ENCODE results near the gene DIS3L2.
"Not testable (repeated sequence)": the region's sequence is repeated elsewhere in the genome, so short reads cannot be mapped to it uniquely, and the experiment has no call there.

DIS3L2 gene

GRCh38 chr2:231929961-231930592, 31.4 kb upstream of the DIS3L2 start:
- no peak for DNase-seq

DNA sequence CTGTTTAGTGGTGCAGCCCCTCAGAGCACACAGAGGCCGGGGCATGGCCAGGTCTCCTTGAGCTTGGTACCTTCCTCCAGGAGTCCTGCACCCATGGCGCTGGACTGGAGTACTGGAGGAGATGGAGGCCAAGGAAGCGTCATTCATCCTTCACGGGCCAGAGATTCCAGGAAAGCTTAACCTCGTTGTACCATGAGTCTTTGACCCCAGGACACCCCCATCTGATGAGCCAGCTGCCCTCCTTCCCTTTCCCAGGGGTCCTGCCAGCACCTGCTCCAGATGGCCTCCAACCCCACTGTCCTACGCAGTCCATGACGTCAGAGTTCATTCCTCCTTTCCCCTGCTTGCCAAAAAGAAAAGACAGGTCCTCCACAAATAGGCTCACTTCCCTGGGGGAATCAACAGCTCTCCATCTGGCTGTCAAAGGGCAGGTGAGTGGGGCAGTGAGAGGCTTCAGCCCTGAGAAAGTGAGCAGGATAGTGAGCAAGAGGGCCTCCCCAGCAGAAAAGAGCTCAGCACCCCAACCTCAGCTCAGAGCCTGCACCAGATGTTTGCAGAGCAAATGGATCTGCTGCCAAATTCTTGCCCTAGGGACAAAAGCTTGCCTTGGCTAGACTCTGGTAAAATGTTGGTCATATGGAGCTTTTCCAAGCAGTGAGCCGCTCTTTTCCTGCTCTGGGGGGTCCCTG, 30.8 kb upstream of the DIS3L2 start:
- DNase-seq, result peak; percentile 3

- DNase-seq, result no peak
Measured at GRCh38 chr2:231931481-231931915, 30.0 kb upstream of the DIS3L2 start.

DNA sequence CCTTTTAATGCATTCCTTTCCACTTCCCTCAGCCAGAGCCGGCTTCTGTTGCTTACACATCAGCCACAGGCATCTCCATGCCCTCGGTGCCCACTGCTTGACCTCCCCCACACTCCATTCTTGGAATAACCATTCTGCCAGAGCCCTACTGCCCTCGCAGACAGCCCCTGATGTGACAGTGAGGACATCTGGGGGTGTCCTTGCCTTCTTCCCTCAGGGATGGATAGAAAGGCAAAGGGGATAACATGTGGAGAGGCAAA, 28.9 kb upstream of the DIS3L2 start:
- no peak for DNase-seq

DNA sequence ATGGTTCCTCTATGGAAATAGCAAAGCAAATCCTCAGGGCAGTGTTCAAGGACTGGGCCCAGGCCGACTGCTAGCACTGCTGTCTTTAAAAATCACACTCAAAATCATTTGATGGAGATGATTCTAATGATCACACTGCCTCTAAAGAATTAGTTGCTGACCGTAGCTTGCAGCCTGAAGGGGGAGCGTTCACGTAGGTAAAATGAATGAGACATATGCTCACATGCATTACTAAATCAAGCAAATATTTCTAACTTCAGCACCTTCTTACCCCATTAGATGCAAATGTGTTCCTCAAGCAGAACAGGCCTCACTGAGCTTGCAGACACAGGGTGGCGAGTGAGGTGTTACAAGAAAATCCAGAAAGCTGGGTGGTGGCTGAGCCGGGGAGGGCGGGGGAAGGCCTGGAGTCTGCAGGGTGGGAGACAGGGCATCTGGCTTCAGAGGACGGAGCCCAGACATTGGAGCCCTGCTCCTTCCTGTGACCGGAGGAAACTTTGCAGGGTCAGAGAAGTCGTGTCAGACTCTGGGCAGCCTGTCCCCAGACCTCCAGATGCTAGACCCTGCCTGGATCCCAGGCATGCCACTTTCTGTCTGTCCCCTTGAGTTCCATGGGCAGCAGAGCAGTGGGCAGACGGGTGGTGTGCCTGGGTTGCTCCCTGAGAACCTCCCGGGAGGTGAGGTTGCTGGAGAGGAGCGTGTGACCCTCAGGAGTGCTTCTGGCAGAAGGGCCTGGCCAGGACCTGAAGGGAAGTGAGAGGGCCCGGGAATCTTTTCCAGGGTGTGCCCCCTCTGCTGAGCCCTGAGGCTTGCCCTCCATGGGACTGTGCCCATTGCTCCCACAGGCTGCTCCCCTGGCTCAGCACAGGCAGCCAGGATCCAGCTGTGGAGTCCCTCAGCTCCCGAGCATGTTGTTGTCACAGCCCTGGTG, 28.3 kb upstream of the DIS3L2 start:
- DNase-seq, result no peak

DNA sequence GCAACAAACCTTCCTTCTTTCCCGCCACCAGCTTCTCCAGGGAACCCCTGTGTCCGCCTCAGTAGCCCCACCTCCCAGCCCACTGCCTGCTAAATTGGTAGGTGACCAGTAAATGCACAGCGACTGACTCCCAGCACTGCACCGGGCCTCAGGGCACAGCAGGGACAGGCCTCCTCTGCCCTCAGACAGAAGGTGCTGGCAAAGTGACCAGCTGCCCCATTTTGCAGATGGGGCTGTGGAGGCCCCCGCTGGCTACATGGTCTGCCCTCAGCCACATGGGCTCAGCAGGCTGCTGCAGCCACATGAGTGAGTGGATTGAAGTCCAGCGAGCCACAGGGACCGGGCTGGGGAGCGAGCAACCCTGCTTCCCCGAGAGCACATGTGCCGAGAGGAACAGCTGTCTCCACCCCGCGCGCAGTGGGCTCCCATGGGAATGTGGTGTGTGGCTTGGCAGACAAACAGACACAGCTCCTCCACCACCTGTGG, 27.6 kb upstream of the DIS3L2 start:
- DNase-seq, result no peak

- no peak for DNase-seq
Measured at GRCh38 chr2:231934441-231935206, 26.9 kb upstream of the DIS3L2 start.

- DNase-seq, result no peak
Measured at GRCh38 chr2:231935207-231935524, 26.3 kb upstream of the DIS3L2 start.

DNA sequence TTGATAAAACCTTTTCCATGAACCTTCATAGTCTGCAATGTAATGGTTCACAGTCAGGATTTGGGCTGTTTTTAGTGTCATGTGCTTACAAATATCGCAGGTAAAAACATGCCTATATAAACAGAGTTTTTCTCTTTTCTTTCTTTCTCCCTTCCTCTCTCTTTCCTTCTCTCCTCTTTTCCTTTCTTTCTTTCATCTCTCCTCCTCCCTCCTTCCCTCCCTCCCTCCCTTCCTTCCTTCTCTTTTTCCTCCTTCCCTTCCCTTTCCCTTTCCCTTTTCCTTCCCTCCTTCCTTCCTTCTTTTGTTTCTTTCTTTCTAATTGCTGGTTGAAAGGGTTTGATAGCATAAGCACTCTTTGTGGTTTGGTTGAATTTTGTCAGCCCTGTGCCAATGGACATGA, 25.7 kb upstream of the DIS3L2 start:
- DNase-seq, result no peak

- no peak for DNase-seq
Measured at GRCh38 chr2:231936491-231936890, 25.0 kb upstream of the DIS3L2 start.

GRCh38 chr2:231937057-231937456, 24.5 kb upstream of the DIS3L2 start:
- no peak for DNase-seq

- DNase-seq, result no peak
Measured at GRCh38 chr2:231939022-231939421, 22.5 kb upstream of the DIS3L2 start.

DNA sequence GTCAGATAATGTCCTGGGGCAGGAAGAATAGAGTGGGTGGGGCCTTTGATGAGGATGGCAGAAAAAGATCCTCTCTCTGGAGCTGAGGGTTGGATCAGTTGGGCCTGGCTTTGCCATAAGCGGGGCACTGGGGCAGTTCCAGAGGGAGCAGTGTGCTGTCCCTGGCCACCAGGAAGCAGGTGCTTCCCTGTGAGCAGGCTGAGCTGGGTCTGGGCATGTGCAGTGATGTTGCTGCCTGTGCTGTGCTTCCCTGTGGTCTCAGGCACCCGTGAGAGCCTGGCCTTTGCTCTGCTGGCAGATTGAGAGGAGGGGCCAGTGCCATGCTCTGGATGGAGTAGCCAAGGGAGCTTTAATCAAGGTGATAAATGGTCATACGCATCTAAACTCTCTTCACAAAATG, 20.7 kb upstream of the DIS3L2 start:
- DNase-seq, result no peak

- no peak for DNase-seq
Measured at GRCh38 chr2:231941673-231942072, 19.8 kb upstream of the DIS3L2 start.

- no peak for DNase-seq
Measured at GRCh38 chr2:231942180-231942579, 19.3 kb upstream of the DIS3L2 start.

GRCh38 chr2:231946241-231946814, 15.2 kb upstream of the DIS3L2 start:
- no peak for DNase-seq

GRCh38 chr2:231947112-231947511, 14.4 kb upstream of the DIS3L2 start:
- DNase-seq, result not testable (repeated sequence)

DNA sequence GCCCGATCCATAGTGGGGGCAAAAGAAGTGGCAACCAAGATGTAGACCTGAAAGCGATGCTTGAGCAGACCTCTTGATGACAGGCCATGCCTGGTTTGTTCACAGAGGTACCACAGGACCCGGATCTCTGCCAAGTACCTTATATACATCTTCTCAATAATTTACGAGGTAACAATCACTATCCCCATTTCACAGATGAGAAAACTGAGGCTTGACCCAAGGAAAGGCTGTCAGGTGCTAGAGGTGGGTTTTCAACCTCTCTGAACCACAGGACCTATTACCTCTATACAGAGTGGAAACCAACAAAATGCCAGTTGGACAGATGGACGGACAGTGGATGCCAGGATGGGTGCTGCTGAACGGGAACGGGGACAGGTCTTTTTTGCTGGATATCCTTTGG, 13.8 kb upstream of the DIS3L2 start:
- no peak for DNase-seq

GRCh38 chr2:231951452-231952035, 10.0 kb upstream of the DIS3L2 start:
- DNase-seq, result no peak

- no peak for DNase-seq
Measured at GRCh38 chr2:231955758-231956472, 5.6 kb upstream of the DIS3L2 start.

- DNase-seq, result no peak
Measured at GRCh38 chr2:231957913-231958763, 3.4 kb upstream of the DIS3L2 start.
